Skin epidermis (tissue), 12 donors: ENCODE measurements around the gene MSI2.
A peak's percentile ranks its signal among the peaks of the same experiment; 100 is the strongest.

ENCODE experiments used
- H3K27ac ChIP-seq, 21 experiments: fragments of 200-600 bp; sonication (generic) in 11 of 21; one replicate each; pipeline ENCODE4 v1.5.0; 2020; ENCODE audit warnings: mild to moderate bottlenecking in 3 of 21, inconsistent platforms in 2 of 21, moderate library complexity in 2 of 21
- H3K4me3 ChIP-seq, 7 experiments: fragments of 200-600 bp; sonication (generic) in 2 of 7; one replicate each; pipeline ENCODE4 v1.5.0; 2020; ENCODE audit warnings: inconsistent platforms in 2 of 7, mild to moderate bottlenecking in 2 of 7, moderate library complexity in 1 of 7

The MSI2 gene

DNA sequence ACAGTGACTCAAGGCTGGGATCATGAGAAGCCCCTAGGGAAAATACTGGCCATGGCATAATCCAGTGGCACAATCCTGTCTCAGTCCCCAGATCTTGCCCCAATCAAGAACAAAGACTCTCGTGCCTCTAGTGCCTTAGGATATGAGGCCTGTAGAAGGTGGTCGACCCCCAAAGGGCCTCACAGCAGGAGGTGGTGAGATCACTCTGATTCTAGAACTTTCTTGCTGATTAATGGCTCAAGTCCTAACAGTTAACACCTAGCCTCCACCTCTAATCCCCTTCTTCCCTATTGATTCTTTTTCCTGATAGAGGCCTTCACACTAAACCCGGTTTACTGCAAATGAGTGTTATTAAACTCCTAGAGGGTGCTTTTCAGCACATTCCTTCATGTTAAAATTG, 312.0 kb downstream of the MSI2 start:
- no peak overlapping the region for H3K4me3 ChIP-seq
- no peak overlapping the region for H3K27ac ChIP-seq

DNA sequence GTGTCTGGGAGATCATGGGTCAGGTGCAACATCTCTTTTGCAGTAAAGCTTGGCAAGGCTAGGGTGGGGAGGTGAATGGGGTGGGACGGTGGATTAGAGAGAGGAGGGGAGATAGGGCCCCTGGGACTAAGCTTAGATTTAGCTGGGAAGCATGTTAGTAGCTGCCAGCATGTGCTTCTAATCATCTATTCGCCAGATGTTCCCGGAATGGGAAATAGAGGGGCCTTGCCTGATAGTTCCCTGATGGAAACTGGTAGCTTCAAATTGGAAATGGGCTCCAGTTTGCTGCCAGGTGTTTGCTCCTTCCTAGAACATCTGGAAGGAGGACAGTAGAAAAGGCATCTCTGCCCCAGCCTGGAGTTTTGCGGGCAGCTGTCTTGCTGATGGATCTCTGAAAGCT, 312.7 kb downstream of the MSI2 start:
- Histone ChIP-seq H3K27ac (no peak overlapping the region), H3K4me3 (no peak overlapping the region)

- Histone ChIP-seq H3K4me3 (no peak overlapping the region), H3K27ac (no peak overlapping the region)
Observed at GRCh38 chr17:57569853-57570252, 313.5 kb downstream of the MSI2 start.

DNA sequence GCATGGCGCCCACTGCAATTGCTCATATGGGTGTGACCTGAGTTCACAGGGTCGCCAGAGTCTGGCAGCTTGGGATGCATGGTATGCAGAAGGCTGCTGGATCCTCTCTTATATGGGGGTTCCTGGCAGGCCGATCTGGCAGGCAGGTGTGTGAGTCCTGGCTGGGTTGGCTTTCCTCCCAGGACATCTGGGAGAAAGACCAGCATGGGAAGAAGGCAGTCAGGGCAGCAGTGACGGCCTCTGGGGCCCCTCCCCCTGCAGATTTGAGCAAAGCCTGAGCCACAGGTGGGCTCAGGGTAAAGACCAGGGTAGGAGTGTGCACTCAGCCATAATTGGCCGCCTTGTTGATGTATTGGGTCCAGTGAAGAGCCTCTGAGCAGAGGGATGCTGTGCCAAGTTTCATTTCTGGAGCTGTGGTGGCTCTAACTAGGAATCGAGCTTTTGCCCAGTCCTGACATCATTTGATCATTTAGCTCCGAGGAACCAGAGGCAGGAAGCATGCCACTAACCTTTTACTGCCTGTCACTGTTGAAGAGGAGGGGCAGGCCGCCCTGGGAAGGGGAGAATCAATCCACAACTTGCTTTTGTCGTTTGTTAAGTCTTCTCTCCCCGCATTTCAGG, 314.5 kb downstream of the MSI2 start:
- Histone ChIP-seq H3K4me3 (no peak overlapping the region), H3K27ac (no peak overlapping the region)

GRCh38 chr17:57572062-57572461, 315.7 kb downstream of the MSI2 start:
- Histone ChIP-seq H3K4me3 (no peak overlapping the region), H3K27ac (no peak overlapping the region)

GRCh38 chr17:57572600-57572999, 316.3 kb downstream of the MSI2 start:
- no peak overlapping the region for H3K27ac ChIP-seq

GRCh38 chr17:57574040-57574513, 317.8 kb downstream of the MSI2 start:
- H3K27ac ChIP-seq = no peak overlapping the region
- no peak overlapping the region for H3K4me3 ChIP-seq

More at GRCh38 chr17:57572600-57572999, 316.3 kb downstream of the MSI2 start:
- H3K4me3 ChIP-seq = no peak overlapping the region

GRCh38 chr17:57576744-57577143, 320.4 kb downstream of the MSI2 start:
- no peak overlapping the region for H3K4me3 ChIP-seq
- no peak overlapping the region for H3K27ac ChIP-seq

DNA sequence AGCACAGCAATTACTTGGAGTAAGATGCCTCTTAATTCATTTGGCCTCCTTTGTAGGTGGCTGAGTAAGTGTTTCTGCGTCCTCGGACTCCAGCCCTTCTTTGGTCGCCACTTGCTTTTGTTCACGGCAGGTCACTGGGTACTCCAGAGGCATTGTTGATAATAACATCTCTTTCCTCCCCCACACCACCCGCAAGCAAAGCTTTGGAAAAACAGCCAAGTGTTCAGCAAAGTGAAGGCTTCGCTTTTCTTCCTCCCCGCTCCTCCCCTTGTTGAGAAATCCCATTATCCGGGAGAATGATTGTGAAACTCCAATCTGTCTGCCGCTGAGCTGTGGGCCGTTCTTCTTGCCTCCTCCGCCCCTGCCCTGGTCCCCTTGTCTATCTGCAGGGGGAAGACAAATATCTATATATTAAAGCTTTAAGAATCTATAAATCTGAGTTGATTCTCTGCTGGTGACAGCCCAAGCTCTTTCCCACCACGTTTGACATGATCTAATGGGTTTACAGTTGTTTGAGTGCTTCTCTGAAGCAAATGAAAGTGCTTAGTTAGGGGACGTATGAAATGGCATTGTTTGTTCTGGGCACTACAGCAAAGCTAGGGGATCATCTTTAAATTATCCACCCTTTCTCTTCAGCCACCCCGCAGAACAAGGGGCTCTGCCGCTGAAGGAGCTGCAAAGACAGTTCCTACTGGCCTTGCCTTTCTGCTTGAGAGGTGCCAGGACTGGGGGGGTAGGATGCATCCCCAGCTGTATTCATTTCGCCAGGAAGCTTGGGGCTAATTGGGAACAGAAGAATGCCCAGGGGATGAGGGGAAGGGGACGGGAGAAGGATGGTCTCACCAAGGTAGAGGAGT, 321.7 kb downstream of the MSI2 start:
- peak overlapping the region in 1 of 7 experiments; percentile 13 for H3K4me3 ChIP-seq
- peak overlapping the region in 2 of 21 experiments; percentile 15 to 38 for H3K27ac ChIP-seq

DNA sequence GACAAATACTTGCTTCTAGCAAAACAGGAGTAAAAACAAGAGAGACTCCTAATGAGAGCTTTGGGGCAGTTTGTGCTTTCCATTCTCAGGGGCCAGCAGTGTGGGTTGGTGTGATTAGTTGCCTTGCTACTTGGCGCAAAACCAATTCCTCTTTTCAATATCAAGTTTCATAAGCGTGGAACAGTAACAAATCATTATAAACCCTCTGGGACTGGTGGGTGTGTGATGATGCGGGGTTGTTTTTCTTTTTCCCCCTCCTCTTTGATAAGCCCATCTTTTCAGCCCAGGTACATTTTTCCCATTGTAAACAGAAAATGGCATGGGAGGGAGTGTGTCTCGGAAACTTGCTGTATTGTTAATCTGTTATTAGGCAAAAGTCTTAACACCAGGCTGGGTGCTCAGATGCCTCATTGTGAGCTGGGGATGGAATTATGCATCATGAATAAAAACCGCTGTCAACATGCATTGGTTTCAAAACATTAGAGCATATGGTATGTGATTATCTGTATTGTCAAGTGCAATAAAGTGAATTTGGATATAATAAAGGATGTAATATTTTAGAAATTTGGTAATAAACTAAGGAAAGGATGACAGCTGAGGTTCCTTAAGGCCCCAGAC, 322.4 kb downstream of the MSI2 start:
- no peak overlapping the region for H3K27ac ChIP-seq

GRCh38 chr17:57579245-57579644, 322.9 kb downstream of the MSI2 start:
- no peak overlapping the region for H3K27ac ChIP-seq

More for the DNA sequence above, 322.4 kb downstream of the MSI2 start:
- H3K4me3 ChIP-seq = no peak overlapping the region

GRCh38 chr17:57580055-57580739, 323.9 kb downstream of the MSI2 start:
- H3K4me3 ChIP-seq = no peak overlapping the region
- H3K27ac ChIP-seq = no peak overlapping the region

More at GRCh38 chr17:57579245-57579644, 322.9 kb downstream of the MSI2 start:
- no peak overlapping the region for H3K4me3 ChIP-seq

DNA sequence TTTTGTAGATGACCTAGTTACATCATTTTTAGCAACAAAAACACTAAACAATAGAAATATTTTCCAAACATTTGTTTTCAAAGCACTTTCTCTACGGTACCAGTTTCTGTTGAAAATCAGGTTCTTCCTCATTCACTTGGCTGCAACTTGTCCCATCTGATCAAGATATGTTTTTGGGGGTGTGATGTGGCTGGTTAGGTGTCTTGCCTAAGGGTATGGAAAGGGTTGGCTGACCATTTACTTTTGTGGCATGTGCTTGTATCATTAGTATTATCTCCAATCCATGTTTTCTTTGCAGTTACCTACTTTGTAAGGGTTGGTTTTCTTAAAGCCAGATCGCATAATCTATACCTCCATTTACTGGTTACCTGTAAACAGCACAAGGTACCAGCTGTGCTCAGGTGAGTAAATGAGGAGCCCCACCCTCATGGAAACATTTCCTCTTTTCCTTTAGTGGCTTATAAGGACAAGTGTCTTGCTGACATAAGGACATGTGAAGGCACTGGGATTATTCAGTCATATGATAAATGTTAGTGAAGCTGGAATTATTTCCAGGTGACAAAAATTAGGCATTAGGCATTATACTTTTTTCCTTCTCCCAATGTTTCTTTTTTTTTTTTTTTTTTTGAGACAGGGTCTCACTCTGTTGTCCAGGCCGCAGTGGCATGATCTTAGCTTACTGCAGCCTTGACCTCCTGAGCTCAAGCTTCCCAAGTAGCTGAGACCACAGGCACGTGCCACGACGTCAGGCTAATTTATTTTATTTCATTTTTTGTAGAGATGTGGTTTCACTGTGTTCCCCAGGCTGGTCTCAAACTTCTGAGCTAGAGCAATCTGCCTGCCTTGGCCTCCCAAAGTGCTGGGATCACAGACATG, 326.8 kb downstream of the MSI2 start:
- H3K27ac ChIP-seq = no peak overlapping the region

GRCh38 chr17:57584050-57584551, 327.8 kb downstream of the MSI2 start:
- H3K27ac ChIP-seq = no peak overlapping the region
- H3K4me3 ChIP-seq = no peak overlapping the region

More for the DNA sequence above, 326.8 kb downstream of the MSI2 start:
- H3K4me3 ChIP-seq = no peak overlapping the region

GRCh38 chr17:57585341-57586195, 329.2 kb downstream of the MSI2 start:
- Histone ChIP-seq H3K4me3 (no peak overlapping the region), H3K27ac (no peak overlapping the region)

DNA sequence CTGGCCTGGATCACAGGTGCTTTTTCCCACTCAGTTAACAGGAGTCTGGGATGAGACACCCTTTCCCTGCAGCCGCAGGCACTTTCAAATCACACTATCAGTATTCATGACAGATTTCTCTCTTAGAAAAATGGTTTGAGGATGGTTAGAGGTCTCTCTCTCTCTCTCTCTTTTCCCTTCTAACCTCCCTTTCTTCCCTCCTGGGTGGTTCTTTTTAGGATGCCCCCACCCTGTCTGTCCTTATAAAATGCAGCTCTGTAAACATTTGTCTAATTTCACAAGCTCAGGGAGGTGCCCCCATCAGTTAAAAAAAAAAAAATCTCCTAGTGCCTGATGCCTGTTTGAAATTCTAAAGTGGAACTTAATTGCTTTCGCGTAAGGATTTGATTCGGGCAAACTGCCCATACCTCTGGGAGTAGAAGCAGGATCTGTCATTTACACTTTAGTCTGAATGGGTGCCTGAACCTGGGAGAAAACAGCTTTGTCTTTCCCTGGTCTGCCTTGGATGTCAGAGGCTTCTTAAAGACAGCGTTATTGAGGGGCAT, 329.9 kb downstream of the MSI2 start:
- no peak overlapping the region for H3K27ac ChIP-seq
- H3K4me3 ChIP-seq = no peak overlapping the region

- H3K4me3 ChIP-seq = no peak overlapping the region
- H3K27ac ChIP-seq = no peak overlapping the region
Observed at GRCh38 chr17:57586742-57587141, 330.4 kb downstream of the MSI2 start.
